Kidney epithelial cell (primary cell): ENCODE measurements around the gene NR3C2. TPM values are rescaled to one million over a fixed set of nuclear protein-coding genes. Genes with fewer than 3 reads are reported as not detected.
"Not testable (repeated sequence)": the region's sequence is repeated elsewhere in the genome, so short reads cannot be mapped to it uniquely, and the experiment has no call there.

Experiments used
- DNase-seq: peaks from one replicate; pipeline ENCODE4 v3.0.0-alpha.2; 2010; ENCODE audit warnings: low read depth
- H3K27me3 ChIP-seq: 2 replicates; pipeline ENCODE4 v1.6.0; 2011; ENCODE audit warnings: low read length; ENCODE audit not compliant: control insufficient read depth, insufficient read depth
- H3K36me3 ChIP-seq: 2 replicates; pipeline ENCODE4 v1.5.1; 2011; ENCODE audit warnings: low read length; ENCODE audit not compliant: control insufficient read depth, insufficient read depth
- H3K4me3 ChIP-seq: 2 replicates; pipeline ENCODE4 v1.5.1; 2011; ENCODE audit warnings: low read depth, mild to moderate bottlenecking, control low read depth, low read length
- total RNA-seq: library from RNA; depleted of rRNA; stranded (reverse); fragments of >200 nt; gene quantifications from 2 replicates; pipeline ENCODE4 v1.2.3, GENCODE V29; 2015
- TF ChIP-seq, protein P1 (sequence below): IDR thresholded peaks from 2 replicates; pipeline ENCODE4 v1.5.1; 2011; ENCODE audit warnings: mild to moderate bottlenecking, moderate library complexity, low read length, control low read depth, inconsistent platforms; ENCODE audit not compliant: insufficient read depth, poor library complexity, severe bottlenecking

The NR3C2 gene
- total RNA-seq, 1 donor from 2014 or later = 6.5 TPM

DNA sequence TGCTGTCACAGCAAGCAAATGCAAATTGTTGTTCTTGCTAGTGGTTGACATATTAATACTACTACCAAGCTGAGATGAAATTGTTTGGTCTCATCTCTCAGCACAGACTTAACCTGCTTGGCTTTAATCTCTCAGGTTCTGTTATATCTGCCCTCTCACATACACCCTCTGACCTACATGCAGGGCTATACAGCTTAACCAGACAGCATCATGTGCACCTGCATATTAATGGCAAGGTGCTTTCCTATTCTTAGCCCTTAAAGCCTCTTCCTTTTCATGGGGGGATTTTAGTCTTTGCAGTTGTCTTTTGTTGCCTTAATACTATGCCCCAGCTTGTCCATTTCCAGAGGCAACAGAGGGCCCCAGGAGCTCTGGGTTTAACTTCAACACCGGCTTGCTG lies 114.5 kb downstream of the NR3C2 start:
- Histone ChIP-seq H3K36me3 (no peaks in the 10 kb centered on the region), H3K4me3 (no peak overlapping the region), H3K27me3 (no peaks in the 10 kb centered on the region)
- no peak for DNase-seq
- TF ChIP-seq, protein P1, sequence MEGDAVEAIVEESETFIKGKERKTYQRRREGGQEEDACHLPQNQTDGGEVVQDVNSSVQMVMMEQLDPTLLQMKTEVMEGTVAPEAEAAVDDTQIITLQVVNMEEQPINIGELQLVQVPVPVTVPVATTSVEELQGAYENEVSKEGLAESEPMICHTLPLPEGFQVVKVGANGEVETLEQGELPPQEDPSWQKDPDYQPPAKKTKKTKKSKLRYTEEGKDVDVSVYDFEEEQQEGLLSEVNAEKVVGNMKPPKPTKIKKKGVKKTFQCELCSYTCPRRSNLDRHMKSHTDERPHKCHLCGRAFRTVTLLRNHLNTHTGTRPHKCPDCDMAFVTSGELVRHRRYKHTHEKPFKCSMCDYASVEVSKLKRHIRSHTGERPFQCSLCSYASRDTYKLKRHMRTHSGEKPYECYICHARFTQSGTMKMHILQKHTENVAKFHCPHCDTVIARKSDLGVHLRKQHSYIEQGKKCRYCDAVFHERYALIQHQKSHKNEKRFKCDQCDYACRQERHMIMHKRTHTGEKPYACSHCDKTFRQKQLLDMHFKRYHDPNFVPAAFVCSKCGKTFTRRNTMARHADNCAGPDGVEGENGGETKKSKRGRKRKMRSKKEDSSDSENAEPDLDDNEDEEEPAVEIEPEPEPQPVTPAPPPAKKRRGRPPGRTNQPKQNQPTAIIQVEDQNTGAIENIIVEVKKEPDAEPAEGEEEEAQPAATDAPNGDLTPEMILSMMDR = no peak

DNA sequence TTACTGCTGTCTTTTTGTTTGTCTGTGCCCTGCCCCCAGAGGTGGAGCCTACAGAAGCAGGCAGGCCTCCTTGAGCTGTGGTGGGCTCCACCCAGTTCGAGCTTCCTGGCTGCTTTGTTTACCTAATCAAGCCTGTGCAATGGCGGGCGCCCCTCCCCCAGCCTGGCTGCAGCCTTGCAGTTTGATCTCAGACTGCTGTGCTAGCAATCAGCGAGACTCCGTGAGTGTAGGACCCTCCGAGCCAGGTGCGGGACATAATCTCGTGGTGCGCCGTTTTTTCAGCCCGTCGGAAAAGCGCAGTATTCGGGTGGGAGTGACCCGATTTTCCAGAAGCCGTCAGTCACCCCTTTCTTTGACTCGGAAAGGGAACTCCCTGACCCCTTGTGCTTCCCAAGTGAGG lies 118.9 kb downstream of the NR3C2 start:
- not testable (repeated sequence) for DNase-seq, H3K4me3 ChIP-seq, H3K36me3 ChIP-seq, H3K27me3 ChIP-seq

DNA sequence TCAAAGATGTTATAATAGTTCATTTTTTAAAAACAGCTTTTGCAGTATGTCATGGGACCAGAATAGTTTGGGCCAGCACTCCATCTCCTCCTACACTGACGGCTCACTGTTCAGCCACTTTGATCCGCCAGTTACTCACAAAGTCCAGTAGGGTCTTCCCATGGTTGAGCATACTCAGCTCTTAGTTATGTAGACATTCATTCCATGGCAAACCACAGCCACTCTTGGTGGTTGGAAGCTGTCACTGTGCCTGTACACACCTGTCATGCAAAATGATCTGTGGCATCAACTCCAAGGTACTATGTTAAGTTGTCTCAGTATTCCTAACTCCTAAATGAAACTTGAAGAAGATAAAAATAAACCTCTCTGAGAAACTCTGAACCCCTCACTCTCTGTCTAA lies 127.2 kb downstream of the NR3C2 start:
- peak; percentile 63 for DNase-seq
- TF ChIP-seq, protein P1 = no peak
- H3K4me3 ChIP-seq = no peak overlapping the region

DNA sequence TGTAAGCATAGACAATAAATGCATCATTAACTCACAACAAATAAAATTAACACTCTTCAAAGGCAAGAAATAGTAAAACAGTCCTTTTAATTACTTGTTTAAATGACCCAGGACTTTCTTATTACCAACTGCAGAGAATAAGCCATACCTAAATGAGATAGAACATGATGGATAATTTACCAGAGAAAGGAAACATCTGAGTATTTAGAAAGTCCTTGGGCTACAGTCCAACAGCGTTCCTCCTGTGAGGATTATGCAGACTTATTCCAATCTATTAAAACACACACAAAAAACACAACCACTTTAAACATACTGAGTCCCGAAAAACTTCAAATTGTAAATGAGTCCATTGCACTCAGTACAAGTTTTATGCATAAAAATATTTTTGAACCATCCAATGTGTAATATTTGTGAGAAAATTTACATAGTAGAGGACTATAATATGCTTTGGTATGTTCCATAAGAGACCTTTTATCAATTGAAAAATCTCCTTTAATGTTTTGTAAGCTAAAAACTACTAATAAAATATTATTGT lies 129.2 kb downstream of the NR3C2 start:
- H3K27me3 ChIP-seq = no peaks in the 10 kb centered on the region
- TF ChIP-seq, protein P1 = no peak
- H3K36me3 ChIP-seq = no peaks in the 10 kb centered on the region
- no peak for DNase-seq
- H3K4me3 ChIP-seq = no peak overlapping the region

More for the DNA sequence above, 127.2 kb downstream of the NR3C2 start:
- Histone ChIP-seq H3K27me3 (no peaks in the 10 kb centered on the region), H3K36me3 (no peaks in the 10 kb centered on the region)

DNA sequence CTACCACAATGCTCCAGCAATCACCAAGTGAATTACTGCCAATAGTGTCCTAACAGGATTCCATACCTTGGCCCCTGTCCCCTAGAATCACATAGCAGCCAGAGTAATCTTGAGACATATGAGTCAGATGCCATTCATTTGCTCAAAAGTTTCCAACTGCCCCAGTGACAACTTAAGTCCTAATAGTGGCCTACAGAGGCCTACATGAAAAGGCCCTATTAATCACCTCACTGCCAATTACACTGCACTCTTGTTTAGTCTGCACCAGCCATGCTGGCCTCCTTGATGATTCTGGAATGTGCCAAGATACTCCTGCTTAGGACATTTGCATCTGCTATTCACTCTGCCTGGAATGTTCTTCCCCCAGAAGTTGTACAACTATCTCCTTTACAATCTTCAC lies 130.7 kb downstream of the NR3C2 start:
- H3K4me3 ChIP-seq = no peak overlapping the region
- TF ChIP-seq, protein P1 = no peak
- H3K36me3 ChIP-seq = no peaks in the 10 kb centered on the region
- DNase-seq = no peak
- no peaks in the 10 kb centered on the region for H3K27me3 ChIP-seq

DNA sequence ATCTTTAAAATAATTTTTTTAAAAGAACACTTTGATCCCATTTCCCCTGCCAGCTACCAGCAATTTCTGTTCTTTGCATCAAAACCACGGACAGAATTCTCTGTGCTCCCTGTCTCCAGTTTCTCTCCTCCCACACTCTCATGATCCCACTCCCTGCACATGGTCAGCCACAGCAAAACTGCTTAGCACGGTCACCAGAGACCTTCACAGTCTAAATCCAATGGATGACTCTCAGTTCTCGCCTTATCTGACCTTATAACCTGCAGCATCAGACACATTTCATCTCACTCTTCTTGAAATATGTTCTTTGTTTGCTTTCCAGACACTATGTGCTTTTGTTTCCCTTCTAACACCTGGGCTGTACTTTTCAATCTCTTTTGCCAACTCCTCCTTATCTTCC lies 131.5 kb downstream of the NR3C2 start:
- no peaks in the 10 kb centered on the region for H3K36me3 ChIP-seq
- no peak overlapping the region for H3K4me3 ChIP-seq
- no peaks in the 10 kb centered on the region for H3K27me3 ChIP-seq
- TF ChIP-seq, protein P1 = no peak
- no peak for DNase-seq
